Endothelial cell of umbilical vein (primary cell): ENCODE data around the gene KRT86. TPM values are rescaled to one million over a fixed set of nuclear protein-coding genes. Genes with fewer than 3 reads are reported as not detected.
A peak's percentile ranks its signal among the peaks of the same experiment; 100 is the strongest.

Source experiments
- BruUV-seq: library from RNA; stranded (reverse); fragments of 400-500 nt; replicated peaks from 2 replicates; lab custom pipeline; 2021; lab: Mats Ljungman, UMichigan
- CTCF ChIA-PET: fragments of 300-600, 350-600 bp; sonication (Branson Sonifier 250); formaldehyde crosslinking; loops from one replicate; lab custom pipeline; 2021; ENCODE audit warnings: antibody characterized with exemption, inconsistent platforms; lab: Charles Lee
- POLR2A ChIA-PET: fragments of 300-600, 350-600 bp; sonication (Branson Sonifier 250); formaldehyde crosslinking; loops from one replicate; lab custom pipeline; 2021; ENCODE audit warnings: antibody characterized with exemption, inconsistent platforms; lab: Charles Lee
- DNase-seq: peaks from one replicate; pipeline ENCODE4 v3.0.0-alpha.2; 2011; ENCODE audit warnings: low read depth, low spot score
- FAIRE-seq: peaks from 2 replicates; lab custom pipeline; 2011; peaks lifted over from hg19 to GRCh38; lab: Jason Lieb, UNC
- H2AFZ ChIP-seq: 2 replicates; pipeline ENCODE4 v1.6.0; 2012; ENCODE audit warnings: low read depth, low read length, control low read depth, inconsistent platforms
- H3K27ac ChIP-seq: 2 replicates; pipeline ENCODE4 v1.5.1; 2011; ENCODE audit warnings: low read depth, mild to moderate bottlenecking, control low read depth, low read length, moderate library complexity; ENCODE audit not compliant: insufficient read depth
- H3K27me3 ChIP-seq, 2 experiments: 2 replicates each; pipeline versions ENCODE4 v1.6.0 to v1.6.1; 2011; ENCODE audit warnings: low read length in 2 of 2, mixed read lengths in 1 of 2; ENCODE audit not compliant: control insufficient read depth in 2 of 2, insufficient read depth in 2 of 2
- H3K36me3 ChIP-seq, 2 experiments: 2 replicates in 1 of 2; 3 replicates in 1 of 2; pipeline ENCODE4 v1.5.1; 2011; ENCODE audit warnings: low read length in 2 of 2, mild to moderate bottlenecking in 1 of 2, moderate library complexity in 1 of 2; ENCODE audit not compliant: control insufficient read depth in 2 of 2, insufficient read depth in 2 of 2; ENCODE audit errors: extremely low read depth in 1 of 2
- H3K4me1 ChIP-seq: 3 replicates; pipeline ENCODE4 v1.5.1; 2011; ENCODE audit warnings: mild to moderate bottlenecking, low read length; ENCODE audit not compliant: control insufficient read depth, insufficient read depth; ENCODE audit errors: extremely low read depth
- H3K4me2 ChIP-seq: 2 replicates; pipeline ENCODE4 v1.6.1; 2011; ENCODE audit warnings: low read length, control low read depth, mixed read lengths; ENCODE audit not compliant: insufficient read depth
- H3K4me3 ChIP-seq, 3 experiments: fragments of 200-600 bp in 1 of 3; sonication (generic), shearing (Covaris generic) in 1 of 3; replicated peaks in 1 of 3; 2 replicates each; pipeline ENCODE4 v1.5.1; 2011 to 2016; ENCODE audit warnings: control low read depth in 3 of 3, low read length in 3 of 3, mild to moderate bottlenecking in 2 of 3, inconsistent platforms in 1 of 3, low read depth in 1 of 3, moderate library complexity in 1 of 3; ENCODE audit not compliant: insufficient read depth in 1 of 3
- H3K79me2 ChIP-seq: 2 replicates; pipeline ENCODE4 v1.6.0; 2012; ENCODE audit warnings: low read length, inconsistent platforms; ENCODE audit not compliant: control insufficient read depth, insufficient read depth
- H3K9ac ChIP-seq: replicated peaks from 2 replicates; pipeline ENCODE3; 2011; ENCODE audit warnings: low read length, control low read depth; ENCODE audit not compliant: insufficient read depth; ENCODE audit errors: extremely low read depth
- H3K9me1 ChIP-seq: replicated peaks from 3 replicates; pipeline ENCODE4 v1.6.0; 2011; ENCODE audit warnings: mild to moderate bottlenecking, low read length; ENCODE audit not compliant: control insufficient read depth, insufficient read depth; ENCODE audit errors: extremely low read depth
- H3K9me3 ChIP-seq: replicated peaks from 2 replicates; pipeline ENCODE4 v1.5.1; 2012; ENCODE audit warnings: low read length, inconsistent platforms; ENCODE audit not compliant: control insufficient read depth, insufficient read depth
- H4K20me1 ChIP-seq: replicated peaks from 2 replicates; pipeline ENCODE3; 2011; ENCODE audit warnings: mild to moderate bottlenecking, low read length; ENCODE audit not compliant: control insufficient read depth, insufficient read depth; ENCODE audit errors: extremely low read depth
- EZH2 ChIP-seq: IDR thresholded peaks from 2 replicates; pipeline ENCODE4 v1.6.1; 2012; ENCODE audit warnings: borderline replicate concordance, low read depth, mild to moderate bottlenecking, moderate library complexity, low read length, inconsistent platforms; ENCODE audit not compliant: severe bottlenecking
- GATA2 ChIP-seq: IDR thresholded peaks from 2 replicates; pipeline ENCODE4 v1.7.0; 2011; ENCODE audit warnings: low read depth, mild to moderate bottlenecking, moderate library complexity, mixed read lengths, low read length; ENCODE audit not compliant: insufficient read length, insufficient read depth
- MAX ChIP-seq: IDR thresholded peaks from 2 replicates; pipeline ENCODE4 v1.6.1; 2011; ENCODE audit not compliant: insufficient read depth, insufficient read length
- MYC ChIP-seq: IDR thresholded peaks from one replicate; pipeline ENCODE4 v1.6.1; 2011; ENCODE audit warnings: mild to moderate bottlenecking, low read depth, low read length
- POLR2A ChIP-seq: IDR thresholded peaks from 2 replicates; pipeline ENCODE4 v1.6.1; 2012; ENCODE audit warnings: low read depth, mild to moderate bottlenecking, control low read depth, low read length
- POLR2AphosphoS5 ChIP-seq: IDR thresholded peaks from 2 replicates; pipeline ENCODE4 v1.6.1; 2012; ENCODE audit warnings: low read depth, mild to moderate bottlenecking, control low read depth, low read length, moderate library complexity; ENCODE audit not compliant: insufficient read depth
- dilution Hi-C: fragments of 300-500 bp; cut with MboI; formaldehyde crosslinking; loops from one replicate; pipeline ENCODE4 v1.15.0; 2019; ENCODE audit warnings: low sequenced_read_pairs; ENCODE audit not compliant: extremely low pct_ligation_motif_present
- intact Hi-C: fragments of 100-400 bp; cut with micrococcal nuclease; formaldehyde crosslinking; loops from one replicate; pipeline ENCODE4 v1.10.0; 2022
- polyA plus RNA-seq, 4 experiments: library from polyadenylated mRNA; depleted of rRNA in 3 of 4; stranded (reverse) in 3 of 4; unstranded in 1 of 4; fragments of >200 nt; gene quantifications; 2 replicates each; pipeline versions ENCODE4 v1.2.1 to v1.2.3, GENCODE V29; 2011 to 2012; ENCODE audit warnings: missing spikeins in 1 of 4
- total RNA-seq: library from RNA; stranded (reverse); gene quantifications from 2 replicates; pipeline ENCODE4 v1.2.3, GENCODE V29; 2021

KRT86 gene
- total and polyA plus RNA-seq, 2 donors (not counting 3 experiments of a cell fraction or from before 2014, with no cell fraction given), result not detected

- peak; percentile 73 for FAIRE-seq
- Histone ChIP-seq H3K9me3 (no peaks in the 10 kb centered on the region), H4K20me1 (no peaks in the 10 kb centered on the region), H3K27me3 (no peaks in the 10 kb centered on the region), H3K9ac (peak within 1 kb of the TSS; percentile 19), H3K4me3 (peak within 1 kb of the TSS in 2 of 3 experiments; percentile 23 to 39), H3K79me2 (peaks cover 7% of the 10 kb centered on the region), H2AFZ (peak within 1 kb of the TSS; percentile 47), H3K36me3 (no peaks in the 10 kb centered on the region), H3K9me1 (no peaks in the 10 kb centered on the region), H3K4me1 (peaks cover 44% of the 10 kb centered on the region), H3K4me2 (peak within 1 kb of the TSS; percentile 30), H3K27ac (peak within 1 kb of the TSS; percentile 84)
- peak; percentile 11 for DNase-seq
- intact Hi-C loops (loop anchor here (5.0 kb wide), 1 partner anchor 94 kb away; no protein-coding TSS in a partner anchor), dilution Hi-C loops (no loop called here)
- TSS peak; percentile 51 for BruUV-seq
- ChIA-PET POLR2A (no interaction called here), CTCF (interaction anchor here (1.0 to 3.3 kb wide), 10 partner anchors 11 to 647 kb away, joined by 3 to 13 read pairs (median 6); no protein-coding TSS in a partner anchor)
- TF ChIP-seq MAX (no peak), POLR2AphosphoS5 (peak; percentile 54), POLR2A (peak; percentile 83)
Measured at GRCh38 chr12:52232674-52233461, 41.6 kb upstream of the KRT86 start, which contains the start of gene KRT7. Gene KRT7 (plus strand): TSS chr12:52233243. CDS start chr12:52233297, 54 bp downstream.

- peaks cover 7% of the 10 kb centered on the region for H3K79me2 ChIP-seq
- dilution Hi-C loops (no loop called here), intact Hi-C loops (loop anchor here (5.0 kb wide), 1 partner anchor 94 kb away; no protein-coding TSS in a partner anchor)
- H3K4me1 ChIP-seq, result peaks cover 44% of the 10 kb centered on the region
- peak overlapping the region; percentile 30 for H3K4me2 ChIP-seq
- H3K27ac ChIP-seq, result peak overlapping the region; percentile 42
- no peak for TF ChIP-seq POLR2AphosphoS5
- TF ChIP-seq MYC, result no peak
- TF ChIP-seq GATA2, result peak; percentile 27
- peak; percentile 36 for TF ChIP-seq EZH2
- no peaks in the 10 kb centered on the region for H3K36me3 ChIP-seq
- H3K9ac ChIP-seq, result peak overlapping the region; percentile 19
- peak; percentile 28 for FAIRE-seq
- no peaks in the 10 kb centered on the region for H4K20me1 ChIP-seq
- ChIA-PET POLR2A (no interaction called here), CTCF (interaction anchor here (1.0 to 3.3 kb wide), 8 partner anchors 10 to 646 kb away, joined by 3 to 13 read pairs (median 6); no protein-coding TSS in a partner anchor)
- peak overlapping the region in 2 of 3 experiments; percentile 23 to 28 for H3K4me3 ChIP-seq
- H3K27me3 ChIP-seq, result no peaks in the 10 kb centered on the region
- H3K9me1 ChIP-seq, result no peaks in the 10 kb centered on the region
- no peaks in the 10 kb centered on the region for H3K9me3 ChIP-seq
- no peak for DNase-seq
- peak overlapping the region; percentile 40 for H2AFZ ChIP-seq
- TSS peak; percentile 29 for BruUV-seq
Measured at GRCh38 chr12:52233462-52234207, 40.8 kb upstream of the KRT86 start.
